Measurements from ENCODE around the gene SMC1A. TPM values are rescaled to one million over a fixed set of nuclear protein-coding genes. Genes with fewer than 3 reads are reported as not detected.
"Not testable (repeated sequence)": the region's sequence is repeated elsewhere in the genome, so short reads cannot be mapped to it uniquely, and the experiment has no call there.

Gene SMC1A
- total RNA-seq, 1 donor = 27.6 TPM

- Histone ChIP-seq H3K27me3 (ENCODE audit: insufficient read depth, low read length) (no peaks in the 10 kb centered on the region), H3K4me1 (ENCODE audit: insufficient read depth, low read length) (no peaks in the 10 kb centered on the region)
These were observed 38.9 kb downstream of the SMC1A start for GRCh38 chrX:53383376-53384076.

GRCh38 chrX:53379747-53380146 is 42.7 kb downstream of the SMC1A start:
- Histone ChIP-seq H3K4me1 (ENCODE audit: insufficient read depth, low read length) (peaks cover 8% of the 10 kb centered on the region), H3K9me3 (ENCODE audit: low read depth, low read length) (no peaks in the 10 kb centered on the region), H3K27me3 (ENCODE audit: insufficient read depth, low read length) (no peaks in the 10 kb centered on the region), H3K4me3 (ENCODE audit: low read length) (no peak overlapping the region)

More at GRCh38 chrX:53383376-53384076, 38.9 kb downstream of the SMC1A start:
- Histone ChIP-seq H3K4me3 (ENCODE audit: low read length) (no peak overlapping the region), H3K9me3 (ENCODE audit: low read depth, low read length) (no peaks in the 10 kb centered on the region)

- no peaks in the 10 kb centered on the region for H3K9me3 ChIP-seq (ENCODE audit: low read depth, low read length)
- H3K27me3 ChIP-seq (ENCODE audit: insufficient read depth, low read length) = no peaks in the 10 kb centered on the region
- no peak overlapping the region for H3K4me3 ChIP-seq (ENCODE audit: low read length)
- peaks cover 11% of the 10 kb centered on the region for H3K4me1 ChIP-seq (ENCODE audit: insufficient read depth, low read length)
These were observed 43.3 kb downstream of the SMC1A start for GRCh38 chrX:53379008-53379710.

DNA sequence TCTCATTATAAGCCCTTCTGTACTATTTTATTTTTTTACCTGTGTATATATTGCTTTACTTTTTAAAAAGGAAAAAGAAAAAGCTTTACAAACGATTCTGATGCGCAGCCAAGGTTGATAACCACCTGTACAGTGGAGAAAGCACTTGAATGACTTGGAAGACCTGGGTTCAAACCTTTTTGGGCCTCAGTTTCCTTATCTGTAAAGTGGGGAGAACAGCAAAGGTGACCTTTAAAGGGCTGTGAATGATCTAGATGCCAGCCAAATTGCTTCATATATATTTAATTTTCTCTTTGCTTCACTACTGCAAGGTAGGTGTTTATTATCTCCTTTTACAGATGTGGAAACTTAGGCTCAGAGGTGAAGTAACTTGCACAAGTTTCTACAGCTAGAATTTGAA is 45.0 kb downstream of the SMC1A start:
- Histone ChIP-seq H3K4me1 (ENCODE audit: insufficient read depth, low read length) (peaks cover 15% of the 10 kb centered on the region), H3K4me3 (ENCODE audit: low read length) (no peak overlapping the region), H3K9me3 (ENCODE audit: low read depth, low read length) (no peaks in the 10 kb centered on the region), H3K27me3 (ENCODE audit: insufficient read depth, low read length) (no peaks in the 10 kb centered on the region)

DNA sequence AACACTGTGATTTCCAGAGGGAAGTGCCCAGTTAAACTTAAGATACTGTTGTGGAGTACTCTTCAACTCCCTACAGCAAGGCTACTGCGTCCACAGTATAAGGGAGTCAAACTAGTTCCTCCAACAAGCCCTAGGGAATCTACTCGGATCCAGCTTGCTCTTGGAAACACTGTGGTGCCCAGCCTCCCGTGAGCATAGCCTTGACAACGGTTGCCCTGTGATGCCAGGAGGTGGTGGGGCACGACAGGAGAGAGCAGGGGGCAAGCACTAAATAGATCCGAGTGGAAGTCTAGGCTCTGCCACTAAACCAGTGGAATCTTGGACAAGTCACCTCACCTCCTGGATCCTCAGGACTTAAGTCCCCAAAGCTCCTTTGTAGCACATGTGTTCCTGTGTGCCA is 45.6 kb downstream of the SMC1A start:
- Histone ChIP-seq H3K27me3 (ENCODE audit: insufficient read depth, low read length) (no peaks in the 10 kb centered on the region), H3K4me1 (ENCODE audit: insufficient read depth, low read length) (peaks cover 18% of the 10 kb centered on the region), H3K9me3 (ENCODE audit: low read depth, low read length) (no peaks in the 10 kb centered on the region), H3K4me3 (ENCODE audit: low read length) (no peak overlapping the region)

DNA sequence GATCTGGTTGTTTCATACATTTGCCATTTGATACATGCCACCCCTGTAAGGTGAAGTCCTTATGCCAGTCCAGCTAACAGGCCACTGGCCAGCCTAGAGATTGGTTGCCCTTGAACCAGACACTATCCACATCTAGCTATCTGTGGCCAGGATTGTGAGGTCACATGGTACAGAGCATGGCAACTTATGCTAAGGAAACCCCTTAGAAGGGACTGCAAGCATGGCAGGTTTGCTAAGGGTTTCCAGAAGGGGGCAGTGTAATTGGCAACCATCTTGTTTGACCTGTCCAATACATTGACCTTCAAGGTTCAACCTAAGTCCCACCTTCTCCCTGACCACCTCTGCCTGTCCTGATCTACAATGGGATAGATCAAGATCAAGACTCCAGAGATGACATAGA is 47.5 kb downstream of the SMC1A start:
- Histone ChIP-seq H3K9me3 (ENCODE audit: low read depth, low read length) (no peaks in the 10 kb centered on the region), H3K4me3 (ENCODE audit: low read length) (no peak overlapping the region), H3K4me1 (ENCODE audit: insufficient read depth, low read length) (peaks cover 20% of the 10 kb centered on the region), H3K27me3 (ENCODE audit: insufficient read depth, low read length) (no peaks in the 10 kb centered on the region)

- Histone ChIP-seq H3K27me3 (ENCODE audit: insufficient read depth, low read length) (no peaks in the 10 kb centered on the region), H3K4me1 (ENCODE audit: insufficient read depth, low read length) (peaks cover 20% of the 10 kb centered on the region), H3K4me3 (ENCODE audit: low read length) (no peak overlapping the region), H3K9me3 (ENCODE audit: low read depth, low read length) (no peaks in the 10 kb centered on the region)
These were observed 48.1 kb downstream of the SMC1A start for GRCh38 chrX:53374222-53374820.

DNA sequence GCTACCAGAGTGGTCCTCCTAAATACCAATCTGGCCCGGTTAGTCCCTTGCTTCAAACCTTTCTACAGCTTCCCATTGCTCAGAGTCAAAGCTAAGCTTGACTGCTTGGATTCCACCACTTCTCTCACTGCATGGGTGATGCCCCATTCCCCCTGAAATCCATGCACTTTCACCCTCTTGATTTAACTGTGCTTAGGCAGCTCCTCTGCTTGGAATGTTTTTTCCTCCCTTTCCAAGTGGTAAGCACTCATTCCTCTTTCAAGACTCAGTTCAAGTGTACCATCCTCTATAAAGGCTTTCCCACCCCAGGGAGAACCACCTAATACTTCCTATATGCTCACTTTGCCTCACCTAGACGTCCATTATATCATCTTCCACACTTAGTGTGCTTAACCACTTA is 49.1 kb downstream of the SMC1A start:
- H3K4me3 ChIP-seq (ENCODE audit: low read length) = no peak overlapping the region
- H3K9me3 ChIP-seq (ENCODE audit: low read depth, low read length) = no peaks in the 10 kb centered on the region
- H3K27me3 ChIP-seq (ENCODE audit: insufficient read depth, low read length) = no peaks in the 10 kb centered on the region
- peaks cover 20% of the 10 kb centered on the region for H3K4me1 ChIP-seq (ENCODE audit: insufficient read depth, low read length)

GRCh38 chrX:53366454-53366853 is 56.0 kb downstream of the SMC1A start:
- H3K9me3 ChIP-seq (ENCODE audit: low read depth, low read length) = not testable (repeated sequence)

GRCh38 chrX:53362449-53362848 is 60.0 kb downstream of the SMC1A start:
- no peaks in the 10 kb centered on the region for H3K27me3 ChIP-seq (ENCODE audit: insufficient read depth, low read length)
- H3K4me3 ChIP-seq (ENCODE audit: low read length) = no peak overlapping the region
- H3K4me1 ChIP-seq (ENCODE audit: insufficient read depth, low read length) = peaks cover 20% of the 10 kb centered on the region

More at GRCh38 chrX:53366454-53366853, 56.0 kb downstream of the SMC1A start:
- H3K4me1 ChIP-seq (ENCODE audit: insufficient read depth, low read length) = peaks cover 20% of the 10 kb centered on the region
- H3K4me3 ChIP-seq (ENCODE audit: low read length); H3K27me3 ChIP-seq (ENCODE audit: insufficient read depth, low read length): not testable (repeated sequence)

DNA sequence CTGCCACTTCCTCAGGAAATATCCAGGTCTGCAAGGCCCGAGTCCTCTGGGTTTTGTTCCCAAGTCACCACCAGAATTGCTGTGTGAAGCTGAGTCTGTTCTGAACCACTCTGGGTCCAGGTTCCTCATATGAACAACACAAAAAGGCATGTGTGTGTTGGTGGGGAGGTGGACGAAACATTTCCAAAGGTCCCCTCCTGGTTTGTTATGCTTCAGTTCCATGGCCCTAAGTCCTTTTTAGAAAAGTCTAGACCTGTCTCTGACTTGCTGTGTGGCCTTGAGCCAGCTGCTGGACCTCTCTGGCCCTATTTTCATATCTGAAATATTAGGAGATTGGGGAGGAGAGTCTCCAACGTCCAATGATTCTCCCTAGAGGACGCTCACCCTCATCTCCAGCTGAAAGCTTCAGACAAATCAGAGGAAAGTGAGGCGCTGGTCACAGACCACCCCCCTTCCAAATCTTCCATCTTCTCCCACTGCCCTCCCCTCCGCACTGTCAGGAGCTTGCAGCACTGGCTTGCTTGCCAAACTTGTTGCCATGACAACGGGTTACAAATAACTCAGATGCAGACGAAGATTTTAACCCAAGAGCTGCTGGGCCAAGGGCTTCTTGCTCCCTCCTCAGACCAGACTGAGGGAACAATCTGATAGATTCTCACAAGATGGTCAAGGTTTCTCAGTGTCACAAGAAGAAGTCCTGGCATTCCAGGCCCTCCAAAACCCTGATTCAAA is 64.5 kb downstream of the SMC1A start:
- H3K4me3 ChIP-seq (ENCODE audit: low read length) = no peak overlapping the region
- no peaks in the 10 kb centered on the region for H3K9me3 ChIP-seq (ENCODE audit: low read depth, low read length)
- H3K27me3 ChIP-seq (ENCODE audit: insufficient read depth, low read length) = no peaks in the 10 kb centered on the region
- peaks cover 15% of the 10 kb centered on the region for H3K4me1 ChIP-seq (ENCODE audit: insufficient read depth, low read length)

More at GRCh38 chrX:53362449-53362848, 60.0 kb downstream of the SMC1A start:
- no peaks in the 10 kb centered on the region for H3K9me3 ChIP-seq (ENCODE audit: low read depth, low read length)

GRCh38 chrX:53356186-53356585 is 66.3 kb downstream of the SMC1A start:
- H3K9me3 ChIP-seq (ENCODE audit: low read depth, low read length) = no peaks in the 10 kb centered on the region
- no peak overlapping the region for H3K4me3 ChIP-seq (ENCODE audit: low read length)

GRCh38 chrX:53354669-53355068 is 67.8 kb downstream of the SMC1A start:
- Histone ChIP-seq H3K4me3 (ENCODE audit: low read length) (no peak overlapping the region), H3K9me3 (ENCODE audit: low read depth, low read length) (no peaks in the 10 kb centered on the region), H3K4me1 (ENCODE audit: insufficient read depth, low read length) (no peaks in the 10 kb centered on the region), H3K27me3 (ENCODE audit: insufficient read depth, low read length) (no peaks in the 10 kb centered on the region)

More at GRCh38 chrX:53356186-53356585, 66.3 kb downstream of the SMC1A start:
- no peaks in the 10 kb centered on the region for H3K4me1 ChIP-seq (ENCODE audit: insufficient read depth, low read length)
- no peaks in the 10 kb centered on the region for H3K27me3 ChIP-seq (ENCODE audit: insufficient read depth, low read length)

GRCh38 chrX:53347948-53348347 is 74.5 kb downstream of the SMC1A start:
- Histone ChIP-seq H3K4me3 (ENCODE audit: low read length) (no peak overlapping the region), H3K4me1 (ENCODE audit: insufficient read depth, low read length) (no peaks in the 10 kb centered on the region), H3K27me3 (ENCODE audit: insufficient read depth, low read length) (no peaks in the 10 kb centered on the region), H3K9me3 (ENCODE audit: low read depth, low read length) (no peaks in the 10 kb centered on the region)

Measured in mononuclear cell (primary cell).